Dermis blood vessel endothelial cell (primary cell): ENCODE data around the gene TMPRSS3. TPM values are rescaled to one million over a fixed set of nuclear protein-coding genes. Genes with fewer than 3 reads are reported as not detected.
A peak's percentile ranks its signal among the peaks of the same experiment; 100 is the strongest.

Experiments
- DNase-seq: peaks from one replicate; pipeline ENCODE4 v3.0.0; 2010
- total RNA-seq: library from RNA; depleted of rRNA; stranded (reverse); fragments of >200 nt; gene quantifications from 2 replicates; pipeline ENCODE4 v1.2.3, GENCODE V29; 2014

The TMPRSS3 gene
- total RNA-seq, result 0.05 TPM in 1 of 2 replicates, not detected in the other

DNA sequence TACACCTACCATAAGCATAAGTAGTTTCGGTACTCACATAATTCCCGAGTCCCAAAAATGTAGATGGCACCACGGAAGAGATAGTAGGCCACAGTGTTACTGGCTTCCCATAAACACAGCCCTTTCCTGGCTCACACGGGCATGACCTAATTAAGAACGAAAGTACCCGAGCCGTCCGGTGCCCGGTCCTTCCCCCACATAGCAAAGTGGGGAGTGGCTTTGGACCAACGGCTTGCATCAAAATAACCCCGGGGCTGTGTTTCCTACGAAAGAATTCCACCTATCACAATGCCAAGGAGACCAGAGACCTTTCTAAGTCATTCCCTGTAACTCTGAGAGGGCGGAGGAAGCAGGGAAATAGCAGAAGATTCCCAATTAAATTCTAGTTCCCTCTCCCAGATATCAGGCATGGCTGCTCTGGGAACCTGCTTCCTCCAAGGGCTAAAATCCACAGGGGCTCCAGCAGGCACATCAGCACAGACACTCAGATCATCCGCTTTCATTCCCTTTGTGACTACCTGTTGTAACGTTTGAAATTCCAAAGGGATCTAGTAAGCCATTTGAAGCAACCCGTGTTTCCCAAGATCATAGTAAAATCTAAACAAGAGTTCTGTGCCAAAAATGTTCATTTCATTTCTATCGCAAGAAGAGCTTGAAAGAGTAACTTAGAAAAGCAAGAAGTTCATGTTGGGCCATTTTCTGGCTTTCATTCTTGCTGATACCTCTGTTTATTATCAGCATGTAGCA is at the start of gene TMPRSS3:
Gene TMPRSS3, minus strand, starts transcription at position 148 of the 747 bp plus-strand sequence. CDS start 635 bp downstream, outside the sequence.
- DNase-seq, result no peak

DNA sequence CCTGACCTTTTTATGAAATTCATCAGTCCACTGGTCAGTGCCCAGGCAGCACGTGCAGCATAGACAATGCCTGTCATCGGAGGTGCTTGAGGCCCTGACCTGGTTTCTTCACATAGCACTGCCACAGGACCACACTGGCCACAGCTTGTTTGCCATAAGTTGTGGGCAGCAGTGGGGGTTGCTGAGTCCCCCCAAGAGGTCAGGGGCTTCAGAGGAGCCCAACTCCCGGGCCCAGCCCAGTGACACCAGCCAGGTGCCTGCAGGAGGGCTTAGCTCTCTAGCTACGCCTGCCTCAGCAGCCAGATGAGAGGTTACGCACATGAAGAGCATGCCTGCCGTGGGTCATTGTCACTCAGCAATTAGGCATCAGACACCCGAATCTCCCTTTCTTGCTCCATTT is 49.5 kb upstream of the TMPRSS3 start:
- no peak for DNase-seq

DNA sequence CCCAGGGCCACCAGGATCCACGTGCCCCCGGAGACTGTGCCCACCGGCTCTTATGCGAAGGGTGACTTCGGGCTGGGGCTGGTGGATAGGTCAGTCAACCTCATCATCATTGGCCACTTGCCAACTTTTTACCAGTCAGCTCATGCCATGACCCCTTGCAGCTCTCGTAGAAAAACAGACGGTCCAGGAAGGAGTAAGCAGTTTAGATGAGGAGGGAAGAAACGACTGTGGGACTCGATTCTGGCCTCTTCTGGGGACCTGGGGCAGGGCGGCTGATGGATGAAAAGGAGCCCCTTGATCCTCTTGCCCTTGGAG is 48.9 kb upstream of the TMPRSS3 start:
- DNase-seq, result no peak

DNA sequence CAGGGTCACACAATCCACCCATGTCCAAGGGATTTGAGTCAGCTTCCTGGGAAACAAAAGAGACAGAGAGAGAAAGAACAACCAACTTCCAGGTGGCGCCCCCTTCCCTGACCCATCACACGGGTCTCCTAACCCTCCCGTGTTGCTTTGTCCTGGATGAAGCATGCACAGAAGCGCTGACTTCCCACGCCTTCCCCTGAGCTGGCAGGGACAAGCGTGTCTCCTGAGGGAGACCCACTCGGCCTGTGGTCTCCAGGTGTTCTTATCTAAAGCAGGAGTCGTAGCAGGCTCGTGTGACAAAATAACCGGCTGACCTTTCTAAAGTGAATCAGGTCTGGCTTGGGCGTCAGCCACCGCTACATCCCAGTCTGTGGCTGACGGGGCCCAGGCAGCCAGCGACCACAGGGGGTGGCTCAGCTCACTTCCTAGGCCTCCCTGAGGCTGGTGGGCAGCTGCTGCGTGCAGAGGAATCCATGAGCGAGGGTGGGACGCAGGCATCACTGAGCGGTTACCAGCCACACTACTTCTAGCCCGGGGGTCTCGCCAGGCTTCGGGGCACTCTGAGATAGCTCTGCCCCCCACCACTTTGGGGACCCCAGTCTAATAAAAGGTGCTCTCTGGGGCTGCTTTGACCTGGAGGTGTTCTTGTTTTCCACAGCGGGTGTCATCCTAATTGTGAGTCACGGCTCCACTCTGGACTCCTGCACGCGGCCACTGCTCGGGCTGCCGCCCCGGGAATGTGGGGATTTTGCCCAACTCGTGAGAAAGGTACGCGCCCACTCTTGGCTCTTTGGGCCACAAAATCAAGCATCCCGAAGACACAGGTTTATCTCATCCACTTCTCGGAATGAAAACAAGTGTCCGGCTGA is 48.3 kb upstream of the TMPRSS3 start:
- no peak for DNase-seq

DNA sequence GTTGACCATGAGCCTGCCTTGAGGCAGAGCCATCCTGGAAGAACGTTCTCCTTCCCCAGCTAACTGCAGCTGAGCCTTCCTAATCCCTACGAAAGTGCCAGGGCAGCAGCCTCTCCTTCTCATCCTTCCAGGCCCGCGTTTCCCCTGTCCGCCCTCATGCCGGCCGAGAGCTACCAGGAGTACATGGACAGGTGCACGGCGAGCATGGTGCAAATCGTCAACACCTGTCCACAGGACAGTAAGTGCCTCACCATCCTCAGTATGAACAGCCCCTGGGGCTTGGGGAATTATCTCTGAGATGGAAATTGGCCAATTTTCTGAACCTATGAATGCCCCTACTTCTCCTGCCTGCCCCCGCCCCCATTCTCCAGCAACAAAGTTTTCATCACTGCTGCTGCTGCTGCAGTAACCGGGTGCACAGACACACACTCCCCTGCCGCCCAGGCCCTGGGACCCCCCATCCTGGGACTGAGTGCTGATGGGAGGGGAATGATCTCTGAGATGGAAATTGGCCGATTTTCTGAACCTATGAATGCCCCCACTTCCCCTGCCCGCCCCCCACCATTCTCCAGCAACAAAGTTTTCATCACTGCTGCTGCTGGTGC is 47.4 kb upstream of the TMPRSS3 start:
- no peak for DNase-seq

DNA sequence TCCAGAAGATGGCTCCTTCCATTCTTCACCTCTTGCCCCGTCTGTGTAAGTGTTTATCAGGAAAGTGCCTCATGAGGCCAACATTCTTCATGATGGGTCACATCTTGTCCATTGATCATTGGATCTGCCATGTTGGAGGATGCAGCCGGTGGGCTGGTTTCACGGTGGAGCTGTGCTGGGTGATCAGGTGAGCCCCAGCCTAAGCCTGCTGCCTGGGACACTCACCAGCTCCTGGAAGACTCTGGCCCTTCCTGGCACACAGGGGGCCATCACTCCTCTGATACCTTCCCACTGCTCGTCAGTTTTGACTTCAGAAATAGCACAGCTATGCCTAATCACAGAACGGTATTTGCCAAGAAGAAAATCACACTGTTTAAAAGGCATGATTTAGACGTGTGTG is 46.1 kb upstream of the TMPRSS3 start:
- no peak for DNase-seq

DNA sequence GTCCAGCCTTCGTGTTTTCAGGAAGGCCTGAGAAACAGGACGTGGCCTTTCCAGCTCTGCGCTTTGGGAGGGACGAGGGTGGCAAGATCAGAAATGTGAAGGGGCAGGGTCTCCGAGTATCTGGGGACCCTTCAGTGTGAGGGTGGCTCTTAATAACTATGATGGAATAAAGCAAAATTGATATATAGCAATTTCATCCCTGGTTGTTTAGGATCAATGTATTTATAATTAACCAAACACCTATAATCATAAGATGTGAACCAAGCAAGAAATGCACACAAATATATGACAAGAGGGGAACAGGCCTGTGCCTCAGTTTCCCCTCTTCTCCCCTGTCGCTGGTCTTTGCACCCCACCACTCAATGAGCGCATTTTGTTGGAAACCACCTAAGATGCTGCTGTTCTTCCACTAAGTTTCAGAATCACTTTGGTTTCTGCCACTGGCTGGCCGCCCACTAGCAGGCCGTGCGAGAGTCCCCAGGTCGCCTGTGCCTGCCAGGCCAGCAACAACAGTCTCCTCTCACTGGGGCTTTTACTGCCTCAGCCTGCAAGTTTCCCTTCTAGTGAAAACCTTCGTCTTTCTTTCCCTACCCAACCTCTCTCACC is 44.4 kb upstream of the TMPRSS3 start:
- no peak for DNase-seq

DNA sequence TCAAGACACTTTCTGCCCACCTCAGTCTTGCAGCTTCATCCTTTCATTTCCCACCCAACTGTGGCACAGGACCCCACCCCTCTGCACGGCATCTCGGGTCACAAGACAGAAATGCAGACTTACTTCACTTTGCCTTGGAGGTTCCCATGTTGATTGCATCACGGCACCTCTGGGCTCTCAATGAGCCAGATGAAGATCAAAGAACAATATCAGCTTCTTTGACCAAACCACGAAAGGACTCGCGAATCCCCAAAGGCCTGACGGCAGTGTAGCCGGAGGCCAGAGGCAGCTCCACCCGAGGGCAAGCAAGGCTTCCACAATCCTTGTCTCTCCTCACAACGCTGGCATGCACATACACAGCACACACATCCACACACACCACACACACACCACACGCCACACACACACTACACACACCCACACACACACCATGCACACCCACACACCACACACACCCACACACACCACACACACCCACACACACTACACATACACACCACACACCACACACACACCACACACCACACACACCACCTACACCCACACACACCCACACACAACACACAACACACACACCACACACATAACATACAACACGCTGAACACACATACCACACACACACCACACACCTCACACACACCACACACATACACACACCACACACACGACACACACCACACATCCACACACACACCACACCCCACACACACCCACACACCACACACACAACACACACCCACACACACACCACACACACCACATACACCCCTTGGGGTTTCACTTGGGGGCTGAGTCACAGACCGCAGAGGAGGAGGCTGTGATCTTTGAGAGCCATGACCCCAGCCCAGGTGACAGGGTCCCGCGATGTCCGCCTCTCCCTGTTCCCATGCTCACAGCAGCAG is 43.7 kb upstream of the TMPRSS3 start:
- DNase-seq, result no peak

DNA sequence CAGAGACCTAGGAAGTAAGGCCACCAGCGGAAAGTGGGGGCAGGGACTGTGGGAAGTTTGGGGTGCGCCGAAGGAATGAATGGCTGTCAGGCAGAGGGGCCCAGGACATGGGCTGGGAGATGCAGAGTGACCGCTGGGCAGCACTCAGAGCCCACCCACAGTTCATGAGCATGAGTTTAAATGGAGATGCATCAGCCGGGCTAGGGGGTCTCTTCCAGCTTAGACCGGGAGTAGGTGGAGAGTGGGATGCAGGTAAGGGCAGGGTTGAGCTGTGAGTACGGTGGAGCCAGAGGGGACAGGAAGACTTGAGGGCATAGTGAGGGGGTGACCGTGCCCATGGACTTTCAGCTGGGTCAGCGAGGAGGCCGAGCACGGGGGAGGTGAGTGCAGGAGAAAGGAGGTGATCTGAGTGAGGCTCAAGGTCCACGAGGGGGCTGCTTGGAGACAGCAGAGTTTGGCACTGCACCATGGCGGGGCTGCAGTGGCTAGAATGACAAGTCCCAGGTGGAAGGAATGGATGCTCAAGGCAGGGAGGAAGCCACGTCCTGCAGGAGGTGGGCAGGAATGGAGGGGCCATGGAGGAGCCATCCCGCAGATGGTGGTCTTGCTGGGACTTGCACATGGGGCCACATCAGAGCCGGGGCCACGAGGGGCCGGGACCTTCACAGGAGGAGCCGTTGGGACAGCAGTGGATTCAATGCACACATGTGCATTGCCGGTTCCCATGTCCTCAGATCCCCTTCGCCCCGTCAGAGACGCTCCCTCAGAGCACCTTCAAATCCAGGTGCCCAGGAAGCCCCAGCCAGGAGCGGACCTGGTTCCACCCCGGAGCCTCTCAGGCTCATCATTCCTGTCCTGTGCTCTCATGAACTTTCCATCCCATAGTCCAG is 42.7 kb upstream of the TMPRSS3 start:
- DNase-seq, result no peak

DNA sequence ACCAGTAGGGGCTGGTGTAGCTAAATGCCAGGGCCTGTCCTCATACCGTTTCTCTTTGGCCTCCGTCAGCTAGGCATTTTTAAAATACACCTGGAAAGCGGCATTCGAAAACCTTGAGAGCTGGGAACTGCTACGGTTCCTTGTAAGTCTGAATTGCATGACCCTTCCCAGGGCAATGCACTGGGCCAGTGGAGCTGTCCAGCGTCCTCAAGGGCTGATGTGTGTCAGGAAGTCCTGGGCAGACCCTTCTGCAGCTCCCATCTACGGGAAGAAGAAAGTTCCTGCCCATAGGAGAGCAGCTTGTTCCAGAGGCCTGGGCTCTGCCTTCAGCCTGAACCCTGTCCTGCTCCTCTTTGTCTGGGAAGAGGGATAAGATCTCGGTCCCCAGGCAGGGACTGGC is 41.9 kb upstream of the TMPRSS3 start:
- DNase-seq, result peak; percentile 41

DNA sequence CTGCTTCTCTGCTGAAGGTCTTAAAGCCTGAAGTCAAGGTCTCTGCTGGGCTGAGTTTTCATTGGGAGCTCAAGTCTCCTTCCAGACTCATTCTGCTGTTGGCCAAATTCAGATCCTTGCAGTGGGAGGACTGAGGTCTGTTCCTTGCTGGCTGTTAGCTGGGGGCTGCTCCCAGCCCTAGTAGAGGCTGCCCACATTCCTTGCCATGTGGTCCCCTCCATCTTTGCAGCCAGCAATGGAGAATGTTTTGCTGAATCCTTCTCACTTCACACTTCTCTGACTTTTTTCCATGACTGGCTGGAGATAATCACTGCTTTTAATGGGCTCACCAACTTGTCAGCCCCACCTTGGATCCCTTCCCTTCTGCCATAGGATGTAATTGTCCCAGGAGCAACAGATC is 41.1 kb upstream of the TMPRSS3 start:
- DNase-seq, result no peak

DNA sequence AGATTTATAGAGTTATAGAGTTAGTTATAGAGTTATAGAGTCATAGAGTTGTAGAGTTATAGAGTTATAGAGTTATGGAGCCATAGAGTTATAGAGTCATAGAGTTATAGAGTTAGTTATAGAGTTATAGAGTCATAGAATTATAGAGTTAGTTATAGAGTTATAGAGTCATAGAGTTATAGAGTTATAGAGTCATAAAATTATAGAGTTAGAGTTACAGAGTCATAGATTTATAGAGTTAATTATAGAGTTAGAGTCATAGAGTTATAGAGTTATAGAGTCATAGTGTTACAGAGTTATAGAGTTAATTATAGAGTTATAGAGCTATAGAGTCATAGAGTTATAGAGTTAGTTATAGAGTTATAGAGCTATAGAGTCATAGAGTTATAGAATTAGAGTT is 40.0 kb upstream of the TMPRSS3 start:
- DNase-seq, result no peak

DNA sequence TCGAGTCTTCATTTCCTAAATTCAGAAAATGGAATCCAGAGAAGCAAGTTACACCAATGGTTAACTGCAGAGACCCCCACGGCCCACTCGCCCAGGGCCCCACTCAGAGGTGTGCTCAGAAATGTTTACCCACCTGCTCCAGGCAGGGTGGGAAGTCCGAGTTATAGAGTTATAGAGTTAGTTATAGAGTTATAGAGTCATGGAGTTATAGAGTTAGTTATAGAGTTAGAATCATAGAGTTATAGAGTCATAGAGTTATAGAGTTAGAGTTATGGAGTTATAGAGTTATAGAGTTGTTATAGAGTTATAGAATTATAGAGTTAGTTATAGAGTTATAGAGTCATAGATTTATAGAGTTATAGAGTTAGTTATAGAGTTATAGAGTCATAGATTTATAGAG is 39.5 kb upstream of the TMPRSS3 start:
- DNase-seq, result no peak

DNA sequence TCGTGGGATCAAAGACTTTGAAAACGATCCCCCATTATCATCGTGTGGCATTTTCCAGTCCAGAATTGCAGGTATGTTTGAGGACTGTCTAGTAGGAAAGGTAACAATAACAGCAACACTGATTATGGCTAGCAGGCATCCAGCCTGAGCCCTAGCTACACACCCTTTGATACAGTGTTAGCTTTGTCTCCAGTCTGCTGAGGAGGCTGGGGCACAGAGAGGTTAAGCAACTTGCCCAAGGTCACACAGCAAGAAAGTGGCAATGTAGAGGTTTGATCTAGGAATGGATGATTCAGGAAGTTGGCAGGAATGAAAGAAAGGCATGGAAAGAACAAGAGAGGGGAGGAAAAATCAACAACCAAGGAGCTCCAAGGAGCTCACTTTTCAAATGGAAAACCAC is 39.0 kb upstream of the TMPRSS3 start:
- DNase-seq, result no peak

DNA sequence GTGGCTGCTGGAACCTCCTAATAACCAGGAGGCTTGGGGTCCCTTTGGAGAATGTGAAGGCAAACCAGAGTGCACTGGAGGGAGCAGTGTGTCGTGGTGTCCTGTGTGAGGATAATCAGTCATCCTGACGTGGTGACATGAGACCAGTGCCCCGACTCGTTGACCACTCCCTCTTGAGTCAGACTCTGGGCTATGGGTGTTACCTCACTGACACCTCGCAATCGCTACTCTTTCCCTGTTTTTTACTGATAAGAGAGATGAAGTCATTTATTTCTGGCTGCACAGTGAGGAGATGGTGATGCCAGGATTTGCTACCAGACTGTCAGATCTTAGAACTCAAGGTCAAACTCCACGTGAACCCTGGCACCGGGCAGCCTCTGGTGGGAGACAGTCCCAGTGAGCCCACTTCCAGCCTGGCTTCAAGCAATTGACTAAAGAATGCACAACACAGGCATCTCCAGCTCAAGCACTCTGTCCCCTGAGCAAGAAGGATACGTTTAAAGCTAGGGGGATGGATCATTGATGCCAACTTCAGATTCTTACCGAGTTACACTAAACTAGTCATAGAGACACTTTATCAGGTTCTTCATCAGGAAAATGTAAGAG is 38.2 kb upstream of the TMPRSS3 start:
- no peak for DNase-seq

DNA sequence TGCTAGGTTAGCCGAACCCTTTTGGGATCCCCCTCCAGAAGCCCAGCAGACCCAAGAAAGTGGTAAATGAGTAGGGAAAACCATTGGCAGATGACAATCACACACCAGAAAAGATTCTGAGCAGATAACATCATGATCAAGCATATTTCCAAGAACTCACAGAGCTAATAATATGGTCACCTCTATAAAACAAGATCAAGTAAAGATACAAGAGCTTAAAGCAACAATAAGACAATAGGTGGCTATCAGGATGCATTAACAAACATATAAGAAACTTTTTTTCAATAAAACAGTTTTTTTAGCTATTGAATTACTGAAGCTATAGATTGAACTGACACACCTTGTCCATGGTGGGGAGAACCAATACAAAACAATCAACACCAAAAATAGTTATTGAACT is 36.8 kb upstream of the TMPRSS3 start:
- no peak for DNase-seq

DNA sequence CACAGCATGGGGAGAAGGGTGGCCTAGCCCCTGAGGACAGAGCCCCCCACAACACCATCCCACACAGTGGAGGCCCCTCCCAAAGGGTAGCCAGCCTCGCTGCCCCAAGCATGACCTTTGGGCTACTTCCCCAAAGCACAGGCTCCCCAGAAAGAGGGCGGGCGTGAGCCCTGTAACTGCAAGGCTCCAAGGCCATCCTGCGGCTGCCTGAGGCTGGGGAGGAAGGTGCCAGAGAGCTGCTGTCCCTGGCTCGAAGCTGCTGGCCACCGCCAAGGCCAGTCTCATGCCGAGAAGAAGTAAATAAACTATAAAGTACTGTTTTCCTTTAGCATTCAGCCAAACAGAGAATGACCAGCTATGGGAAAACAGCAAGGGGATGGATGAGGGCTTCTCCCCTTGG is 35.3 kb upstream of the TMPRSS3 start:
- no peak for DNase-seq

DNA sequence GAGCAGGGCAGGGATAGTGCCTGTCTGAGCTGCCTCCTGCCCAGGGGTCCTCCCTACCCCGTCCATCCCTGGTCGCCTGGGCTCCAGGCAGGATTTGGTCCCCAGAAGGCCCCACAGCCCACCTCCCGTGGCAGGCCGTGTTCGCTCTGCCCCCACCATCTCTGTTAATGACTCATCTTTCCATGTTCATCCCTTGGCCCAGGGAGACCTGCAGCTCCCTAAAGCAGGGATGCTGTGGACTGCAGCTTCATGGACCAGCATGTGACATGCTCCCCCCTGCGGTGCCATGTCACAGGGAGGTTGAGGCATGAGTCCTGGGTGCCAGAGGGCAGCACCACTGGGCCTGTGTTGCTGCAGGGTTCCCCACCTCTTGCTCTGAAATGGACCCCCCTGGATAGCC is 34.7 kb upstream of the TMPRSS3 start:
- DNase-seq, result no peak

DNA sequence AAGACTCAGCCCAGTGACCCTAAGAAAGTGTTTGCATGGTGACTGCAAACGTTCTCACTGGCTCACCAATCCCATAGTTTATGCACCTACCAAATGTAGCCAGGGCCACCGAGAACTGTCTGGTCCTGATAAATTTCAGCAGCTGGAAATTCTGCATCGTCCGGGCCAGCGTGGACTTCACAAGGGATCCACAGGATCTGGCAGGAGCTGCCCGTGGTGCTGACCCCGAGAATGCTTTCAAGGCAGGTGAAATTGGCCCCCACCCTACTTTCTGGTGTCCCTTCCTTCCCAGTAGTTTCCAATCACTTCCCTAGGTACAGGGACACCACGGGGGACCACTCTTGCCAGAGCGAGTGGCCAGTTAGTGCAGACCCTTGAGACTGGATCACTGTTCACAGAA is 34.0 kb upstream of the TMPRSS3 start:
- DNase-seq, result peak; percentile 17

DNA sequence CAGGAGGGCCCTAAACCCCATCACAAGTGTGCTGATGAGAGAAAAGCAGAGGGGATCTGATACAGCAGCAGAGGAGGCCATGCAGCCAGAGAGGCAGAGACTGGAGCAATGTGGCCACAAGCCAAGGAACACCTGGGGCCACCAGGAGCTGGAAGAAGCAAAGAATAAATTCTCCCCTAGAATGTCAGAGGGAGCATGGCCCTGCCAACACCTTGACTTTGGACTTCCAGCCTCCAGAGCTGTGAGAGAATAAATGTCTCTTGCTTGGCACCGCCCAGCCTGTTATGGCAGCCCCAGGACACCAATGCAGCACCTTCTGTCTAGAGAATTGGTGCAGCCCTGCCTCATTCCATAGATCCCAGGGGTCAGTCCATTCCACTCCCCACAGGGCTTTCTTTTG is 33.2 kb upstream of the TMPRSS3 start:
- DNase-seq, result no peak
